CD4-positive, alpha-beta T cell treated with Interleukin-1 beta for 1 hour (primary cell): ENCODE data around the gene LHB.
A peak's percentile ranks its signal among the peaks of the same experiment; 100 is the strongest.

Experiments
- DNase-seq, 2 donors: peaks; one replicate each; pipeline ENCODE4 v3.0.0-alpha.2; 2020 to 2022

Gene LHB

DNA sequence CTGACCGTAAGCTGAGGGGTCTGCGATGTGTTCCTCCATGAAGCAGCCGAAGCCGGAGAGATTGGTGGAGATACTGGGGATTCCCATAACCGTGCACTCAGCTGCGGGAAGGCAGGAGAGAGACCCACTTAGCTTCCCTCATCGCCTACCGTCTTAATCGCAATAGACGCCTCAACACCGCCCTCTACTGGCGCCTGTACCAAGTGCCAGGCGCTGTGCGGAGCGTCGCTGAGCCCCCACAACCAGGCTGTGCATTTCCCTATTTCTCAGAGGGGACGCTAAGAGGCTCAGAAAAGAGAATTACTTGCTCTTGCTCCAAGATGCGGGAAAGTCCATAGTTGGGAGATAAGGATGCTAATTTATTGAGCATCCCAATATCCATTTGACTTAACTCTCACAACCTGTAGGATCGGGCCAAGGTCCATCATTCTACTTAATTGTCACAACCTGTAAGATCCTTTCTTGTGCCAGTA lies 45.9 kb downstream of the LHB start:
- DNase-seq: peak; percentile 78 to 82

- no peak for DNase-seq
These were observed 46.6 kb downstream of the LHB start for GRCh38 chr19:48970139-48970766.

DNA sequence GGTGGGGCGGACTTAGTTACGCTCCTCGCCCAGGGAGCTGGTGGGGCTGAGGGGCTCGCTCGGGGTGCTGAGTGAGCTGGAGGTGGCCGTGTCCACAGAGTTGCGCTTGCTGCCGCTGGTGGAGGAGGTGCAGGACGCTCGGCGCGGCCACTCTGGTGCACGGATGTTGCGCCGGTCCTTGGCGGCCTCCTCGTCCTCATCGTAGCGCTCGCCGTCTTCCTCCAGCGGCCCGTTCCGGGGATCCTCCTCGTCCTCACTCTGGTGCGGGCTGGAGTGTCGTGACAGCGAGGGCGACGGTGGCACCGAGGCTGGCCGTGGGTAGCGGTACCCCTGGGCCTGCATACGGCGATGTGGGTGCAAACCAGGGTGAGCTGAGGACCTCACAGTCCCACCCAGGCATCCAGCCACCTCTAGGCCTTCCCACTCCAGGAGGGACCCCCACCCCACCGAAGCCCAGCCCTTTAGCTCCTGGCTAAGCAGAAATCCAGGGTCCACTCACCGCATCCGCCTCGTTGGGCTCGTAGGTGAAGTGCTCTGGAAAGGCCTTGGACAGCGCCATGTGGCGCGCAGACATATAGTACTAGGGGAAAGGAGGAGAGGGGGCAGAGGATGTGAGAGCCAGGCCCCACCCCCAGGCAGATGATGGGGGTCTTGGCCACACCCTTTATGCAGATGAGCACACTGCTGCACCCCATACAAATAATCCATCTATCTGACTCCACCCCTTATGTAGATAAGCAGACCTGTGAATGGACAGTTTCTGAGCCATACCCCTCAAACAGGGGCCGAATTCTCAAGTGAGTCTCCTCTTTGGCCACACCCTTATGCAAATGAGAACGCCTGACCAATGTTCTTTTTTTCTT lies 47.4 kb downstream of the LHB start:
- DNase-seq: no peak

DNA sequence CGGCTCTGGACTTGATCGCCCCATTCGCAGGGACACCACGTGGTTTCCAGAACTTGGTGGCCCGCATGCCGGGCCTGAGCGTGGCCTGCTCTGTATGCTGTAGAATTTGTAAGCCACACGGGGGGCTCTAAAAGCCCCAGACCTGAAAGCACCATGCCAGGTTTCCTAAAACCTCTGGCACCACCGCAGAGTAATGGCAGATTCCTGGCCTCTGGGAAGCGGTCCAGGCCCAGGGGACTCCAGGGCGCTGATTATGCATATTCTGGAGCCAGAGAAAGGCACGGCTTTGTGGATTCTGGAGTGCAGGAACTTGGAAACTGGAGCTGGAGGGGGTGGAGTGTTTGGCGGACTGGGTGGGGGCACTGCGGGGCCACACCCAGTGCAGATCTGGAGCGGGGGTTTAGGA lies 48.1 kb downstream of the LHB start:
- DNase-seq: no peak

GRCh38 chr19:48968179-48968661 lies 48.7 kb downstream of the LHB start:
- DNase-seq: no peak

DNA sequence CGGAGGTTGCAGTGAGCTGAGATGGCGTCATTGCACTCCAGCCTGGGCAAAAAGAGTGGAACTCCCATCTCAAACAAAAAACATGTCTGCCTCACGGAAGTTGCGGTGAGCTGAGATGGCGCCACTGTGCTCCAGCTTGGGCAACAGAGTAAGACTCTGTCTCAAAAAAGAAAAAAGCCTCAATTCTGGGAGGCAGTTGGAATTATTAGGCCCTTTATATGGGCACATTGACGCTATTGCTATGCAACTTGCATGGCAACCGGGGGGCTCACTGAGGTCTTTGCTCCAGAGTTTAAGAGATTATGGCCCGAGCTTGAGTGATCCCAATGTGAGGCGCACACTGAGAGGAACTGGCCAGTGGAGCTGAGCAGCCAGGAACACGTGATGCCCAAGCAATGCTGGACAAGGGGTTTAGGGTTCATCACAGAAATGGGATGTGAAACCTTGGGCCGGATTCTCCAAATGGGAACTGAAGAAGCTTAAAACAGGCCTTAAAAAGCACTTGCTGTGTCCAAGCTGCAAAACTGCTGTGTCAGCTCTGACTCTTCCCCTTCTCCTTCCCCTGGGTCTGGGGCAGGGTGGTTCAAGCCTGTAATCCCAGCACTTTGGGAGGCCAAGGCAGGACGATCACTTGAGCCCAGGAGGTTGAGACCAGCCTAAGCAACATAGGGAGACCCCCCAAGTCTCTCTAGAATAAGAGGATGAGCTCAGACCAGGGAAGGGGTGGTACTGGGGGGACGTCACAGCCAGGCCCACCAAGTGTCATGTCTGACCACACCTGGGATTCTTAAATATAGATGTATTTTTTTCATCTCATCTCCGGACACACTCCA lies 49.3 kb downstream of the LHB start:
- DNase-seq: peak in 1 of 2 donors; percentile 74

DNA sequence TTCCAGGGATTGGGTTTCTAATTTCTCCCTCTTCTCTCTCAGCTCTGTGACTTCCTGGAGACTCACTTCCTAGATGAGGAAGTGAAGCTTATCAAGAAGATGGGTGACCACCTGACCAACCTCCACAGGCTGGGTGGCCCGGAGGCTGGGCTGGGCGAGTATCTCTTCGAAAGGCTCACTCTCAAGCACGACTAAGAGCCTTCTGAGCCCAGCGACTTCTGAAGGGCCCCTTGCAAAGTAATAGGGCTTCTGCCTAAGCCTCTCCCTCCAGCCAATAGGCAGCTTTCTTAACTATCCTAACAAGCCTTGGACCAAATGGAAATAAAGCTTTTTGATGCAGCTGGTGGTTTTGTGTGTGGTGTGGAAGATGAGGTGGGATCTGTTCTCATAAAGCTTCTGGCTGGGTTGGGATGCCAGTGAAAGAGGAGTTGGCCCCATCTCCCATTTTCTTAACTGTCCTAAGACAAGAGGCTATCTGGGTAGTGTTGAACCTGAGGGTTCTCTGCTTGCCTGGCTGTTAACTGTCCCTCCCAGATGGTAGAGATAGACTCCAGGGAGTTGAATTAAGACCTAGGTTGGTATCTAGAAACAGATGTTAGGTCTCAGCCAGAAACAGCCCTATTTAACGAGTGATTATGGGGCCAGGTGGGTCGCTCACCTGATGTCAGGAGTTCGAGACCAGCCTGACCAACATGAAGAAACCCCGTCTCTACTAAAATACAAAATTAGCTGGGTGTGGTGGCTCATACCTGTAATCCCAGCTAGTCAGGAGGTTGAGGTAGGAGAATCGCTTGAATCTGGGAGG lies 50.1 kb downstream of the LHB start:
- no peak for DNase-seq
